Hepatocyte (in vitro differentiated cells): ENCODE results near the gene DGCR2. TPM values are rescaled to one million over a fixed set of nuclear protein-coding genes. Genes with fewer than 3 reads are reported as not detected.
"Not testable (repeated sequence)": the region's sequence is repeated elsewhere in the genome, so short reads cannot be mapped to it uniquely, and the experiment has no call there.

Experiments used
- DNase-seq: peaks from one replicate; pipeline ENCODE4 v3.0.0-alpha.2; 2016; ENCODE audit warnings: low spot score
- H2AFZ ChIP-seq: fragments of 200-600 bp; sonication (generic); 2 replicates; pipeline ENCODE4 v1.6.0; 2016; ENCODE audit warnings: antibody characterized with exemption, mild to moderate bottlenecking
- H3K27ac ChIP-seq: fragments of 200-600 bp; sonication (generic); 2 replicates; pipeline ENCODE4 v1.5.1; 2016; ENCODE audit warnings: mild to moderate bottlenecking
- H3K27me3 ChIP-seq: fragments of 200-600 bp; sonication (generic); 2 replicates; pipeline ENCODE4 v1.6.1; 2016
- H3K36me3 ChIP-seq: fragments of 200-600 bp; sonication (generic); replicated peaks from 2 replicates; pipeline ENCODE4 v1.5.1; 2016; ENCODE audit warnings: low read depth; ENCODE audit not compliant: insufficient read depth
- H3K4me1 ChIP-seq: fragments of 200-600 bp; sonication (generic); 2 replicates; pipeline ENCODE4 v1.5.1; 2016; ENCODE audit warnings: mild to moderate bottlenecking, moderate library complexity; ENCODE audit not compliant: insufficient read depth
- H3K4me2 ChIP-seq: fragments of 200-600 bp; sonication (generic); 2 replicates; pipeline ENCODE4 v1.6.0; 2016
- H3K4me3 ChIP-seq: fragments of 200-600 bp; sonication (generic); 2 replicates; pipeline ENCODE4 v1.5.1; 2016; ENCODE audit warnings: mild to moderate bottlenecking
- H3K79me2 ChIP-seq: fragments of 200-600 bp; sonication (generic); 2 replicates; pipeline ENCODE4 v1.6.0; 2017; ENCODE audit warnings: mild to moderate bottlenecking
- H3K9me2 ChIP-seq: fragments of 200-600 bp; sonication (generic); replicated peaks from 2 replicates; pipeline ENCODE4 v1.6.0; 2017; ENCODE audit warnings: mild to moderate bottlenecking; ENCODE audit not compliant: insufficient read depth
- H3K9me3 ChIP-seq: fragments of 200-600 bp; sonication (generic); 2 replicates; pipeline ENCODE4 v1.5.1; 2016; ENCODE audit warnings: low read depth, mild to moderate bottlenecking
- H4K20me1 ChIP-seq: fragments of 200-600 bp; sonication (generic); 2 replicates; pipeline ENCODE4 v1.6.0; 2016; ENCODE audit warnings: mild to moderate bottlenecking; ENCODE audit not compliant: insufficient read depth, poor library complexity, severe bottlenecking
- CTCF ChIP-seq: fragments of 200-600 bp; sonication (generic); IDR thresholded peaks from 2 replicates; pipeline ENCODE4 v1.5.1; 2016; ENCODE audit warnings: antibody characterized with exemption, mild to moderate bottlenecking; ENCODE audit not compliant: poor library complexity
- EZH2 ChIP-seq: fragments of 200-600 bp; sonication (generic); IDR thresholded peaks from 2 replicates; pipeline ENCODE4 v1.6.1; 2016; ENCODE audit warnings: antibody characterized with exemption, mild to moderate bottlenecking, borderline replicate concordance
- EZH2phosphoT487 ChIP-seq: fragments of 200-600 bp; sonication (generic); IDR thresholded peaks from one replicate; pipeline ENCODE4 v1.6.1; 2018; ENCODE audit warnings: antibody characterized with exemption, mild to moderate bottlenecking, low read depth, moderate library complexity; ENCODE audit not compliant: unreplicated experiment, severe bottlenecking
- WGBS: methylation state at CpG from one replicate; pipeline ENCODE4 v1.1.6; 2016; ENCODE audit warnings: low lambda C conversion rate; ENCODE audit errors: missing lambda C conversion rate; 5-methylcytosine and 5-hydroxymethylcytosine counted together
- polyA plus RNA-seq: library from polyadenylated mRNA; unstranded; fragments of >200 nt; fragmentation: Nextera tagmentation; extraction: Ambion mirVana; gene quantifications from 2 replicates; pipeline ENCODE4 v1.2.1, GENCODE V29; 2016
- total RNA-seq: library from RNA; depleted of rRNA; stranded (reverse); fragments of >200 nt; gene quantifications from 2 replicates; pipeline ENCODE4 v1.2.3, GENCODE V29; 2014

The DGCR2 gene
- total and polyA plus RNA-seq, 2 experiments from 2014 or later = 61.5 to 67.2 TPM

GRCh38 chr22:19164425-19164824 is 42.2 kb upstream of the DGCR2 start:
- 91% methylated on average over 6 of the region's 6 CpGs for WGBS
- H2AFZ ChIP-seq = no peak overlapping the region
- H3K27ac ChIP-seq = no peak overlapping the region
- no peaks in the 10 kb centered on the region for H3K36me3 ChIP-seq
- DNase-seq = no peak
- H3K4me3 ChIP-seq = no peak overlapping the region
- H3K4me2 ChIP-seq = no peak overlapping the region
- no peaks in the 10 kb centered on the region for H3K79me2 ChIP-seq
- H3K9me3 ChIP-seq = no peaks in the 10 kb centered on the region
- peaks cover 33% of the 10 kb centered on the region for H3K27me3 ChIP-seq
- no peaks in the 10 kb centered on the region for H3K9me2 ChIP-seq
- H3K4me1 ChIP-seq = no peaks in the 10 kb centered on the region
- no peaks in the 10 kb centered on the region for H4K20me1 ChIP-seq
- no peak for TF ChIP-seq EZH2
- no peak for TF ChIP-seq CTCF
- TF ChIP-seq EZH2phosphoT487 = no peak

- not testable (repeated sequence) for H4K20me1 ChIP-seq, H3K9me2 ChIP-seq, H3K27me3 ChIP-seq, H3K27ac ChIP-seq, H3K9me3 ChIP-seq, H3K4me3 ChIP-seq, H3K36me3 ChIP-seq, DNase-seq, H2AFZ ChIP-seq, H3K4me2 ChIP-seq, H3K4me1 ChIP-seq, H3K79me2 ChIP-seq
- WGBS = 89% methylated on average over 11 of the region's 11 CpGs
Observed at GRCh38 chr22:19158649-19159048, 36.4 kb upstream of the DGCR2 start.

- H4K20me1 ChIP-seq, H3K79me2 ChIP-seq, H3K9me2 ChIP-seq, H3K9me3 ChIP-seq, H3K27ac ChIP-seq, H2AFZ ChIP-seq, H3K4me1 ChIP-seq, DNase-seq, H3K4me3 ChIP-seq, H3K36me3 ChIP-seq, H3K4me2 ChIP-seq: not testable (repeated sequence)
- peaks cover 25% of the 10 kb centered on the region for H3K27me3 ChIP-seq
- WGBS = 89% methylated on average over 9 of the region's 9 CpGs
Observed at GRCh38 chr22:19156109-19156508, 33.9 kb upstream of the DGCR2 start.

- peaks cover 46% of the 10 kb centered on the region for H3K27me3 ChIP-seq
- 74% methylated on average over 11 of the region's 11 CpGs for WGBS
- H2AFZ ChIP-seq = no peak overlapping the region
- no peak for TF ChIP-seq EZH2
- no peak for TF ChIP-seq CTCF
- no peak for TF ChIP-seq EZH2phosphoT487
- no peaks in the 10 kb centered on the region for H3K79me2 ChIP-seq
- H3K9me3 ChIP-seq = no peaks in the 10 kb centered on the region
- no peaks in the 10 kb centered on the region for H3K9me2 ChIP-seq
- H4K20me1 ChIP-seq = no peaks in the 10 kb centered on the region
- H3K4me3 ChIP-seq = no peak overlapping the region
- H3K4me1 ChIP-seq = no peaks in the 10 kb centered on the region
- no peak overlapping the region for H3K4me2 ChIP-seq
- peak; percentile 2 for DNase-seq
- no peaks in the 10 kb centered on the region for H3K36me3 ChIP-seq
- H3K27ac ChIP-seq = no peak overlapping the region
Observed at GRCh38 chr22:19152942-19153883, 31.0 kb upstream of the DGCR2 start.
